Neural cell (in vitro differentiated cells): ENCODE results near the gene ARHGEF38.

Source experiments
- POLR2AphosphoS5 ChIP-seq: IDR thresholded peaks from 2 replicates; pipeline ENCODE4 v1.6.1; 2012
- TAF1 ChIP-seq: IDR thresholded peaks from 2 replicates; pipeline ENCODE4 v1.6.1; 2012; ENCODE audit warnings: low read depth
- TF ChIP-seq, protein P1 (sequence below): fragments of 450-650 bp; IDR thresholded peaks from 2 replicates; pipeline ENCODE4 v1.5.1; 2014; ENCODE audit warnings: antibody characterized with exemption, mild to moderate bottlenecking, moderate library complexity; ENCODE audit not compliant: poor library complexity, severe bottlenecking
- TF ChIP-seq, protein P2 (sequence below): IDR thresholded peaks from 2 replicates; pipeline ENCODE4 v1.6.1; 2012; ENCODE audit warnings: borderline replicate concordance

DNA sequence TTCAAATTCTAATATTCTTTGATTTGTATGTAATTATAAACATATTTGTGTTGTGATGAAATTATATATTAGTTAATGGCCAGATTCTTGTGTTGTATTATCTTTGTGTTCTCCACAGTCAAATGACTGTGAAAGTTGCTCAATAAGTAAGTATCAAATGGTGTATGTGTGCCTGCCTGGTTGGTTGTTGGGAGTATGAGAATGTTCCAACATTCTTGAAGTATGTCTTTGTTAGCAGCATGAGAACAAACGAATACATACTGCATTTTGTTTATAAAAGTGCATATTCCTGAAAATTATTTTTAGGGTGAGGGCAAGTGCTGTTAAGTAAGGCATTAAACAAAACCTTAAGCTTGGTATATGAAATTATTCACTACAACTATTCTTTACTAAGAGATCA is 16.2 kb downstream of the ARHGEF38 start:
- TF ChIP-seq POLR2AphosphoS5 (no peak), TAF1 (no peak)
- TF ChIP-seq, protein P1, sequence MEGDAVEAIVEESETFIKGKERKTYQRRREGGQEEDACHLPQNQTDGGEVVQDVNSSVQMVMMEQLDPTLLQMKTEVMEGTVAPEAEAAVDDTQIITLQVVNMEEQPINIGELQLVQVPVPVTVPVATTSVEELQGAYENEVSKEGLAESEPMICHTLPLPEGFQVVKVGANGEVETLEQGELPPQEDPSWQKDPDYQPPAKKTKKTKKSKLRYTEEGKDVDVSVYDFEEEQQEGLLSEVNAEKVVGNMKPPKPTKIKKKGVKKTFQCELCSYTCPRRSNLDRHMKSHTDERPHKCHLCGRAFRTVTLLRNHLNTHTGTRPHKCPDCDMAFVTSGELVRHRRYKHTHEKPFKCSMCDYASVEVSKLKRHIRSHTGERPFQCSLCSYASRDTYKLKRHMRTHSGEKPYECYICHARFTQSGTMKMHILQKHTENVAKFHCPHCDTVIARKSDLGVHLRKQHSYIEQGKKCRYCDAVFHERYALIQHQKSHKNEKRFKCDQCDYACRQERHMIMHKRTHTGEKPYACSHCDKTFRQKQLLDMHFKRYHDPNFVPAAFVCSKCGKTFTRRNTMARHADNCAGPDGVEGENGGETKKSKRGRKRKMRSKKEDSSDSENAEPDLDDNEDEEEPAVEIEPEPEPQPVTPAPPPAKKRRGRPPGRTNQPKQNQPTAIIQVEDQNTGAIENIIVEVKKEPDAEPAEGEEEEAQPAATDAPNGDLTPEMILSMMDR: no peak
- TF ChIP-seq, protein P2, sequence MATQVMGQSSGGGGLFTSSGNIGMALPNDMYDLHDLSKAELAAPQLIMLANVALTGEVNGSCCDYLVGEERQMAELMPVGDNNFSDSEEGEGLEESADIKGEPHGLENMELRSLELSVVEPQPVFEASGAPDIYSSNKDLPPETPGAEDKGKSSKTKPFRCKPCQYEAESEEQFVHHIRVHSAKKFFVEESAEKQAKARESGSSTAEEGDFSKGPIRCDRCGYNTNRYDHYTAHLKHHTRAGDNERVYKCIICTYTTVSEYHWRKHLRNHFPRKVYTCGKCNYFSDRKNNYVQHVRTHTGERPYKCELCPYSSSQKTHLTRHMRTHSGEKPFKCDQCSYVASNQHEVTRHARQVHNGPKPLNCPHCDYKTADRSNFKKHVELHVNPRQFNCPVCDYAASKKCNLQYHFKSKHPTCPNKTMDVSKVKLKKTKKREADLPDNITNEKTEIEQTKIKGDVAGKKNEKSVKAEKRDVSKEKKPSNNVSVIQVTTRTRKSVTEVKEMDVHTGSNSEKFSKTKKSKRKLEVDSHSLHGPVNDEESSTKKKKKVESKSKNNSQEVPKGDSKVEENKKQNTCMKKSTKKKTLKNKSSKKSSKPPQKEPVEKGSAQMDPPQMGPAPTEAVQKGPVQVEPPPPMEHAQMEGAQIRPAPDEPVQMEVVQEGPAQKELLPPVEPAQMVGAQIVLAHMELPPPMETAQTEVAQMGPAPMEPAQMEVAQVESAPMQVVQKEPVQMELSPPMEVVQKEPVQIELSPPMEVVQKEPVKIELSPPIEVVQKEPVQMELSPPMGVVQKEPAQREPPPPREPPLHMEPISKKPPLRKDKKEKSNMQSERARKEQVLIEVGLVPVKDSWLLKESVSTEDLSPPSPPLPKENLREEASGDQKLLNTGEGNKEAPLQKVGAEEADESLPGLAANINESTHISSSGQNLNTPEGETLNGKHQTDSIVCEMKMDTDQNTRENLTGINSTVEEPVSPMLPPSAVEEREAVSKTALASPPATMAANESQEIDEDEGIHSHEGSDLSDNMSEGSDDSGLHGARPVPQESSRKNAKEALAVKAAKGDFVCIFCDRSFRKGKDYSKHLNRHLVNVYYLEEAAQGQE: no peak
